Testis (tissue), 2 donors: ENCODE measurements around the gene MAP2K5.

ENCODE experiments used
- CTCF ChIP-seq, 3 experiments: fragments of 450-650 bp in 2 of 3; fragments of 200-600 bp in 1 of 3; sonication (generic) in 1 of 3; IDR thresholded peaks; one replicate each; pipeline ENCODE4 v1.5.1; 2016 to 2019; ENCODE audit warnings: antibody characterized with exemption in 3 of 3, mild to moderate bottlenecking in 2 of 3, moderate library complexity in 1 of 3
- POLR2A ChIP-seq: fragments of 450-650 bp; IDR thresholded peaks from one replicate; pipeline ENCODE4 v1.6.1; 2017; ENCODE audit warnings: antibody characterized with exemption, mild to moderate bottlenecking, moderate library complexity

- TF ChIP-seq CTCF (IDR thresholded peaks at IDR 0.05) (no peak), POLR2A (no peak)
Measured at GRCh38 chr15:67719330-67719959, 176.9 kb downstream of the MAP2K5 start.
